NCI-H1092 (cell line): ENCODE data around the gene ANTXR2.

Source experiments
- DNase-seq: peaks from one replicate; lab custom pipeline; 2025; lab: John Stamatoyannopoulos, UW

ANTXR2 gene

DNA sequence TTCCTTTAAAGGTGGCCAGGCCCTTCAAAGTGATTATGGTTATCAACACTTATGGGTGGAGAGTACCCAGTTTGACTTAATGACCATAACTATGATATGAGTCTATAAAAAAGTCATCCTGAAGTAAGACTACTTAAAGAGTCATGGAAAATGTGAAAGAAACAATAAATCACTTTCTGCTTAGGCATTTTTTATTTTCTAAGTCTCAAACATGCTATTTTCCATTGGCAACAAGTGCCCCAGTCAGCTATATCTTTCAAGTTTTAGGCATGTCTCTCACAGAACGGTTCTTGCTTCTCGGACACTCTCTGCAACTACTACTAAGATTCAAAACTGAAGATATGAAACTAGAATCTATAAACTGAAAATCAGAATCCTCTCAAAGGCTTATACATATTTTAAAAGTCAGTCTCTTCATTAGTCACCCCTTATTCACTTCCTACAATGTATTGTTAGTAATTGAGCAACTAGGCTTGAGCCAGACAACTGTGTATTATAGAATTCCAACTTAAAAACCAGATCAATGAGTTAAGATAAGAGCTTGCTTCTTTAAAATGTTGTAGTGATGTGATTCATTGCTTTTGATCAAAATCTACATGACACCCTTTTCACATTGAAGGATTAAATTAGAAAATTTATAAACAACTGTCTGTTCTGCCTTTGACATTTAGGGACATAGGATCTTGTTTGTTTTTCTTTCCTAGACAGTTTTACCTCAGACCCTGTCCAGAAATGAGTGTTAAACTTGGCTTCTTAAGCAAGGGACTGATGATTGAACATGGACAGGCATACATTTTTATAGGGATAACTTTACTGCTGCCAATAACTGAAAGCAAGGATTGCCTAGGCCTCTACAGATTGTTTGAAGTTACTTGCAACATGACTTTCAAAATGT lies 2.9 kb downstream of the ANTXR2 start:
- DNase-seq: no peak

- DNase-seq: no peak
Observed at GRCh38 chr4:80069108-80069836, 3.8 kb downstream of the ANTXR2 start.

DNA sequence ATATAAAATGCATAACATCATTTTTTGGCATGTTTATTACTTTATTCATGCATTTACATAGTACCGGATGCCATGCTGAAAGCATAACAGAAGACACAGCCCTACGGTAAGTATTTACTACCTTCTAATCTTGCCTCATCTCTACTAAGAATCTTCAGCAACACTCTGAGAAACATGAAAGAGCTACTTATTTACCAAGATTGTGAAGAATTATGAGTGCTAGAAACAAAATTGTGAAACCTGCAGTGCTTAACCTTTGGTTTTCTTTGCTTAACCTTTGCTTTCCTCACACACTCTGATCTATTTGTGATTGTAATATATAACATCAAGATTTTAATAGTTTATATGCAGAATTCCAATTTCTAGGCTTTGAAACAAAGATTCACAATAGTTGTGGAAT lies 7.4 kb downstream of the ANTXR2 start:
- DNase-seq: no peak

DNA sequence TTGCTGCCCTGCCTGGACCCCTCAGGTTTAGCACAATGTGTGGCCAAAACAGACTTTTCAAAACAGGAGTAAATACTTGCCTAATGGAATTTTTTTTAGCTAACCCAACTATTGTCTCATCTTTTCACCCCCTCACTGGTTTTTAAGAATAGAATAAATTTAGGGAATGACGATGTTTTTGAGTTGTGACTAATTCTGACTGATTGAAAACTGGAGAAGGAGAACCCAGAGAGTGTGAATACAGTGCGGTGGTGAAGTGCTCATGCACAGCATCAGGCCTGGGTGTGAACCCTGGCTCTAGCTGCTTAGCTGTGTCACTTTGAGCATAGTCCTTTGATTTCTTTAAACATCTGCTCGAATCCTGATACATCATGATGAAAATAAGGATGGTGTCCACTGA lies 10.5 kb downstream of the ANTXR2 start:
- no peak for DNase-seq

GRCh38 chr4:80060804-80061203 lies 12.2 kb downstream of the ANTXR2 start:
- DNase-seq: no peak

- no peak for DNase-seq
Observed at GRCh38 chr4:80058740-80059139, 14.3 kb downstream of the ANTXR2 start.

DNA sequence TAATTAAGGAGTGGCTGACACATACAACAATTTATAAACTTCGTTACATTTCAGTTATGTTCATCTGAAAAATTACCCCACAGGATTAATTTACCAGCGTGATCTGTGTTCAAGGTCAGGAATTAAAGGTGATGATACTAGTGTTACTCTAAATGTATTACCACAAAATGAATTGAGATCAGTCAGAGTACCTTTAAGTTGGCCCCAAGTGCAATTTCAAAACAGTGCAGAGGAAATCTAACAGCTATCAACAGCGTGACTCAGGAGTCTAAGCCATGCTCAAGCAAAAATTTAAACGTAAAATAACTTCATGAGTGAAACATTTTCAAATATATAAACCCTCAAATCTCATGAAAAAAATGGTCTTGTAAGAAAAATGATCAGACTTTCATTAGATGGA lies 18.7 kb downstream of the ANTXR2 start:
- no peak for DNase-seq

DNA sequence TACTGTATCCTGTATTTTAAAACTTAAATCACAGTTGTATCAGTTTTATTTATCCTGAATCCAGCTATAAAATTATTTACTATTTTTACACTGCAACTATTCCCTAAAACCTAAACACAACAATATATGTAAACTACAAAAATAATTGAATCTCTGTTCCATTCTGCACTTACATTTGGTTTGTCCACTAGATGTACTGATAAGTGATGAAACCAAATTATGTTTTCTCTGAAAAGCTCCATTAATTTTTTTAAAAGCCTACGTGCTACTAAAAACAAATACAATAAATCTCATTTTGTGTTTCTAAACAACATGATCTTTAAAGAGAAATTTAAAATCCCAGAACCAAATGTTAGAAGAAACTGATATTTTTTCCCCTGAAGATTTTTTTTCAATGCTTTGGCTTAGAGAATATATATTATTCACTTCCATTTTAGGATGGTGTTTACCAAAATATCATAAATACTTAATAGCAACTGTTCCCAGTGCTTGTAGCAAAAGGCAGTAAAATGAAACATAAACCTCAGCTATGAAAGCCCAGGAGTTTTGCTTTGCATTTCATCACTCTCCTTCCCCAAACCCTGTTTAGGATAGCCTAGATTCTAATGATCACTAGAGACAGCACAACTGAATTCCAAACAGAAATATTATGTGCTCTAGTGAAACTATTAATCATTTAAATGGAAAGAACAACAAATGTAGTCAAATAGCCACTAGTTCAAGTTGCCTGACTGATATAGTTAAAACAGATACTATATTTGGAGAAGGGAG lies 19.7 kb downstream of the ANTXR2 start:
- DNase-seq: no peak

DNA sequence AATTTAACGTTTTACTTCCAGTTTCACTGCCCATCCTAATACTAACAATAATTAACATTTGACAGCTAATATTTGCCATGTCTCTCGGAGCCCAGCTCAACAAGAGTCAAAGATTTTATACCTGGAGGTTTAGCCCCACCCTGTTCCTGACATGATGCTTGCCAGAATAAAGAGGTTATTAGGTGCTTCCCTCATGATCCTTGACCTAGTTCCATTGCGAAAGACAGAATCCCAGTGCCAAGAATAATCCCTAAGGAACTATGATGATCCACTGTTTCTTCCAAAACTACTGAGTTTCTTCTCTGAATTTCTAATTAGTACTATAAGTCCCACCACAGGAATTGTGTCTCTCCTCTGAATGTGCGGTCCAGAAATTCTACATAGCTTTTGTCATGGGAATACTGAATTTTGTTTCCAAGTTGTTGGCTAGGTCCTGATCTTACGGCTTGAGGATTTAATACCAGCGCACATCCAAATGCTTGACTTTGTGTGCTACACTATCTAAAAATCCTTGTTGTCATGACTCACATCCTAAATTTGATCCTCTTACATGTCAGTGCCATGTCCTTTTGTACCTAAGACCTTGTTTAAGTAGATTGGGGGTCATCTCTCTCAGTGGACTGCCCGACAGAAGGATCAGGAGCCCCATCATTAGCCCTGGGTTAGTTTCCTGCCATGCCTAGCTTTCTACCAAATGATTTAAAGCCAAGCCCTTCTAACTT lies 23.1 kb downstream of the ANTXR2 start:
- DNase-seq: no peak

DNA sequence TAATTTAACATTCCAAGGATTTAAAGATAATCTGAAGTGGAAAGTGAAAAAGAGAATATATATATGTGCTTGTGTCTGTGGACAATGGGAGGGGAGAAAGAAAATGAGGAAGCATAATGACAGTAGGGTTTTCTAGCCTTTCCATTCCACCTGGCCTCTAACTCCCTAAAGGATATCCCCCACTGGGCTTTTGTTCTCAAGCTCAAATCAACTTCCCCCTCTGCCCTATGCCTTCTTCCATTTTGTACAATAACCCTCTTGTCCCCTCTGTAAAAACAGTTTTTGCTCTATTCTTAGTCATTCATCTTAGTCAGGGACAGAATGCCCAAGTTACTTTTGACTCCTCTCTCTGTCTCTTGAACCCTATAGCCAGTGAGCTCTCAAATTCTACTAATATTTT lies 23.6 kb downstream of the ANTXR2 start:
- DNase-seq: no peak

DNA sequence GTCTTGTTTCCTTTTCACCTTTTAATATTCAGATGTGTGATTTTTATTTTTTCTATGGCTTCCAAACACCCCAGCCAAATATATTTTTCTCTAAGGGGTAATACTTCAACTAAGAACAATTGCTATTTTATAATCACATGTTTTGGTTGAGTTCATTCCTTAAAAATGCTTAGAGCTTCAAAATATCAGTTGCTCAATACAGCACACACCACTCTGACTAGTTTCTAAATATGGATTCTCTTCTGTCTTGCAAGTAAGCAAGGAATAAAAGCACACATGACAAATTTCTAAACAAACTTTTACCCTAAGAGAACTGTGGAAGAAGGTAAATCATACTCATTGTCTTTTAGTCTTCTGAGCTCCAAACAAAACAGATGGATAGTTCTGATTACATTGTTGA lies 27.2 kb downstream of the ANTXR2 start:
- no peak for DNase-seq

DNA sequence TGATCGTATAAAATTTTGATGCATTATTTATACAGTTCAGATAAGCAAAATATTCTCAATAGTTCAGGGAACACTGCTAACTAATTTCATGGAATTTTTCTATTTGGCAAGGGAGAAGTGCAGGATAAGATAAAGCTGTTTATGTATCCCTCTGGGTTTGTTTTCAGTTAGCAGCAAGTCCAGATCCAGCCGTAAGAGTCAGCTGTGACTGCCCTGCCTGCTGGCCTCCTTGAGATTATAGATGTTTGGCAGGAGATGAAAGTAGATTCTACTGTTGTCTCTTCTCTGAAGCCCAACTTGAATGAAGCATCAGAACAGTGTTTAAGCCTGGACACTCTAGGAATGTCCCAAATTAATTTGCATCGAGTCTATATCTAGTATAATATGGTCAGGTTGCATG lies 29.5 kb downstream of the ANTXR2 start:
- no peak for DNase-seq

- DNase-seq: no peak
Observed at GRCh38 chr4:80042821-80043220, 30.2 kb downstream of the ANTXR2 start.

DNA sequence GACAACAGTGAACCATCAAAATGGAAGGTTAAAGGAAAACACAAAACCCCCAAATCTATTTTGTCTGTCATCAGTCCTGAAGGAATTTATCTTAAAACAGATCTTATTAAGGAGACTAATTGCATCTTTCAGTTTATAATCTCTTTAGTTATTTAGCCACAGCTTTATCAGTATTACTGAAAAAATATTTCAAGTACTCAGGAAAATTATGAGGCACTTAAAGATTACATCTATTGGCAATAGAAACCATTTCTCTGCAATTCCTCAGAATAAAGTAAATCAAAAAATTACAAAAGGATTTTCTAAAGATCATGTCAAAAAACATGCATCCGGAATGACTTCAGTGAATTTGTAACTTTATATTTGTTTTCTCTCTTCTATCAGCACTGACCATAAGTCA lies 35.2 kb downstream of the ANTXR2 start:
- no peak for DNase-seq

DNA sequence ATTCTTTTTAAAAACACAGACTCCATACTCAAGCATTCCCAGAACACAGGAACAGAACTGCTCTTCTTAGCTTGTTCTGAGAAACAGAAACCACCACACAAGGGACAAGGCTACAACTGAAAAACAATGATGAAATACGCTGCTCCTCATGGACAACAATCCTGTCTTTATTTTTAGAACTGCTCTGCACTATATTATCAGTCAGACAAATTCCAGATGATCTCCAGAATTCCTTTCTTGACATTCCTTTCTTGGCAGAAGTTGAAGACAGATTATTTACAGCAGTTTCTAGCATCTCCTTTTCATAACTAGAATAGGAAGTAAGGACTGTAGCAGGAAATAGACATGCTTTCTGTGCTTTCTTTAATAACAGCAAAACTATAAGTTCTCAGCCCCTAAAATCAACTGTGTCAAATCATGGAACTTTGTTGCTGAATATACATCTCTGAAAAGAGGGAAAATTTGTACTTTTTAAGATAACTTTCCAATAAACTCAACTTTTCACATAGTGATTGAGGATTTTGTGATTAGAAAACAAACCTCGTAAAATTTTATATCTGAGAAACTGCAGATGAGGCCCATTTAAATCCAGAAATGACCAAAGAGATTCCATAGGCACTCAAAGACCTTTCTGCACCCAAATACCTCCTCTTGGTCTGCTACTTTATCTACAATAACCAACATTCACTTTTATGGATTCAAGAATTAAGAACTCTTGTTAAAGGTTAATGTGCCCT lies 35.9 kb downstream of the ANTXR2 start:
- no peak for DNase-seq

- no peak for DNase-seq
Observed at GRCh38 chr4:80036306-80036705, 36.7 kb downstream of the ANTXR2 start.

DNA sequence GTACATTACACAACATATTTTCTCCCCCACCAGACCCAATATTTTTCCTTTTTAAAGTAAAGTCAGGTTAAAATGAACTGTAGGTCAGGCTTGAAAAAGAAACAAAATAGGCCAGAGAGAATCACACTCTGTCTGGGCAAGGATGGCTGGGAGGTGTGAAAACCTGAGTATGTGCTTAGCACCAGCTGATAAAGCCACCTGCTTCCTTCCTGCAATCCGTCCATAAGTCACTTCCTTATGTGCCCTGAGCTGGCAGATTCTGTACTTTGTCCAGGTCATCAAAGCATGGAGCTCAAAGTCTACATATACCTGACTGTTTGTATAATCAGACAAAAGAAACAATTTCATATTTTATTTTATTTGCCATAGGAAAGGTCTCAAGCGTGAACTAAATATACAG lies 37.7 kb downstream of the ANTXR2 start:
- no peak for DNase-seq

- no peak for DNase-seq
Observed at GRCh38 chr4:80033581-80033980, 39.4 kb downstream of the ANTXR2 start.

DNA sequence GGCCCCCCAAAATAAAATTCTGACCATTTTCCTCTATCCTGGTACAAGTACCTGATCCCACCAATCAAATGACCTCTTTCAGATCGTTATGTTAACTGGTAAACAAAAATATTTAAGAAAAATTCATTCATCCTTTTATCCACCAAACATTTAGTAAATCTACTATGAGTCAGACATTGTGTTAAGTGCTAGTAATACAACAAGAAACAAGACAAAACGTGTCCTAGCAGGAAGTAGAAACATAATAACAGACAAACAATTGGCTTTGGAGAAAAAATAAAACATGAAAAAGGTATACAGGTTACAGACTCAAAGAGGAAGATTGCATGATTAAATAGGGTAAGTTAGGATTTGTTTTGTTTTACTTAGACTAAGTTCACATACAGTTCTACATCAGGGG lies 43.7 kb downstream of the ANTXR2 start:
- DNase-seq: no peak

- DNase-seq: no peak
Observed at GRCh38 chr4:80027611-80028010, 45.4 kb downstream of the ANTXR2 start.

DNA sequence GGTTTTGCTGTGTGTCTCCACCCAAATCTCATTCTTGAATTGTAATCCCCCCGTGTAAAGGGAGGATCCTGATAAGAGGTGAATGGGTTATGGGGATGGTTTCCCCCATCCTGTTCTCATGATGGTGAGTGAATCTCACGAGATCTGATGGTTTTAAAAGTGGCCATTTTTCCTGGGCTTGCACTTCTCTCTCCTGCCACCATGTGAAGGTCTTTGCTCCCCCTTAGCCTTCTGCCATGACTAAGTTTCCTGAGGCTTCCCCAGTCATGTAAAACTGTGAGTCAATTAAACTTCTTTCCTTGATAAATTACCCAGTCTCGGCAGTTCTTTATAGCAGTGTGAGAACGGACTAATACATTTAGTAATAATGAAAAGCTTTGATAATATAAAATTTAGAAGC lies 46.9 kb downstream of the ANTXR2 start:
- DNase-seq: no peak
